Anterior cingulate cortex (tissue), 58 donors: ENCODE data around the gene KRTAP6-3.
A peak's percentile ranks its signal among the peaks of the same experiment; 100 is the strongest.

Experiments
- DNase-seq, 58 donors: peaks; one replicate each; lab custom pipeline; 2025; lab: John Stamatoyannopoulos, UW

KRTAP6-3 gene, protein sequence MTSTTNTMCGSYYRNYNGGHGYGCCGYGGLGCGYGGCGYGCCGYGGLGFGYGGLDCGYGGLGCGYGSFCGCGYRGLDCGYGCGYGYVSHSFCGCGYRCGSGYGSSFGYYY

GRCh38 chr21:30592140-30592539 lies at the start of gene KRTAP6-3:
Gene KRTAP6-3, plus strand, starts transcription at chr21:30592440. Its CDS starts 6 bp downstream, at chr21:30592446.
- DNase-seq: no peak

GRCh38 chr21:30552782-30553181 lies 39.5 kb upstream of the KRTAP6-3 start:
- DNase-seq: no peak

GRCh38 chr21:30555095-30555494 lies 37.1 kb upstream of the KRTAP6-3 start:
- no peak for DNase-seq

DNA sequence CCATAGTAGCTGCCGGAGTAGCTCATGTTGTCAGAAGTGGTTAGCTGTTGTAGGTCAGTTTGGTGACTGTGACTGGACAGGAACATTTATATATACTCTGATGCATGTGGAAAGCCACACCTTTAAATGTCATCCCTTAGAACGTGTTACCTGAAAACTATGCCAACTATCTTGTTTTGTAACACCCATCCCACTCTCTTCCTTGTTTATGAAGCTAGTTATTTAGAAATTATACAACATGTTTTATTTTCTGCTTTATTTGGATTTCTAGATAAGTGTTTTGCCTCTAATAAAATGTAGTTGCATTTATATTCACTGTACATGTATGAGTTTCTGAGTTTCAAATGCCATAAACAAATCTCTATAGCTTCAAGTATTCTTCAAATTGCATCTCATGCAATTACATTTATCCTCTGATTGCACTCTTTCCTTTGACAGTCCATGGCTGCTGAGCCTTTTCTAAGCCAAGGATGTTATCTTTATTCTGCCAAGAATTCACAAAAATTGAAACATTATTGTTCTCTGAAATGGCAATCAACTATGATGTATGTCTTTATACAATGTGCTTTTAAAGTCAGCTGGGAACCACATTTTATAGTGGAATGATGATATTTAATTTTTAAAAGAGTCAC lies 30.9 kb upstream of the KRTAP6-3 start, which contains the start of gene KRTAP19-7:
TSS of gene KRTAP19-7 (minus strand) at position 51 of the 632 bp plus-strand sequence. CDS start at position 26, 25 bp downstream.
- DNase-seq: no peak

DNA sequence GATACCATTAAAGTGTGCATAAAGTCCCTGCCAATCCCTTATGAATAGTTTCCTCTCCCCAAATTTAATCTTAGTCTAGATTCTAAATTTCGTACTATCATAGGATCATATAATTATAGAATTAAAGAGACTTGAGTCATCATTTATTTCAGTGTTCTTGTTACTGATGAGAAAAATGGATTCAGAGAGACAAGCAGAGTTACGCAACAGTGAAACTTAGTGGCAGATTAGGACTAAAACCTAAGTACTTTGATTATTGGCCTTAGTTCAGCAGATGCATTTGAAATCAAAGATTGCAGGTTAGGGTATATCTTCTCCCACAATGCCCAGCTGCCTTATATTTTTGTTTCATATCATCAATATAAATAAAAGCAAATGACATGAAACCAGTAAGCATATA lies 30.3 kb upstream of the KRTAP6-3 start:
- DNase-seq: no peak

- no peak for DNase-seq
These were observed 29.2 kb upstream of the KRTAP6-3 start for GRCh38 chr21:30563072-30563471.

DNA sequence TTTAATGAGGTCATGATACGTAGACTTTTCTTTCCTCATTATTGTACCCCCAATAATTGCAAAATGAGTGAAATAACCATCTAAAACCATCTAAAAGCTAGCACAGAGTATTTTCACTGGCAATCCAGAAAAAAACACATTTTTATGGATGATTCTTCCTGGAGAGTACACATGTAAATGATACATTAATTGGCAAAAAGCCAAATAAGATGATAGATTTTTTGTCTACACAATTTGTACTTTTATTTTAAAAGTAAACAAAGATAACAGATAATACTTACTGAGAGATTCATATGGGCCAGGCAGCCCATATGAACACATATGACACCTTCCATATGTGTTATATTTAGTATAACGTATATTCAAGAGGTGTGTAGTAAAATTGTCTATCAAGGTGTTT lies 28.6 kb upstream of the KRTAP6-3 start:
- DNase-seq: no peak

- no peak for DNase-seq
These were observed 24.6 kb upstream of the KRTAP6-3 start for GRCh38 chr21:30567617-30568016.

GRCh38 chr21:30577766-30578165 lies 14.5 kb upstream of the KRTAP6-3 start:
- DNase-seq: peak in 1 of 58 donors; percentile 0

GRCh38 chr21:30579346-30579745 lies 12.9 kb upstream of the KRTAP6-3 start:
- peak in 2 of 58 donors; percentile 2 to 15 for DNase-seq

DNA sequence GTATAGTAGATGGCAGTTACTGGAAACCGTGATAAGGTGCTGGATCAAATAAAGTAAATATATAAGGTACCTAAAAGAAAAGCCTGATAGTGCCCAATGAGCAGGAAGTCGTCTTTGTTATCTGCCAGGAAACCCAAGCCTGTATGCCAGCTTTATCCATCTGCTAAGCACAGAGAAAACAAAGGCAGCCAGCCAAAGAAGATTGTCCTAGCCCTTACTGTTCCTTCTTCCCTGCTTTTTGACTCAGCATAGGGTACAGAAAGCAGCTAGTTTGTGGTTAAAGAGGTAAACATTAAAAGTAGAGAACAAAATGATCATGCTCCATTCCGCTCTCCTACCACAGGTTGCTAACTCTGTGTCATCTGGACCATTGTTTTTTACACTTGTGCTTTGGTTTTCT lies 12.1 kb upstream of the KRTAP6-3 start:
- DNase-seq: no peak

DNA sequence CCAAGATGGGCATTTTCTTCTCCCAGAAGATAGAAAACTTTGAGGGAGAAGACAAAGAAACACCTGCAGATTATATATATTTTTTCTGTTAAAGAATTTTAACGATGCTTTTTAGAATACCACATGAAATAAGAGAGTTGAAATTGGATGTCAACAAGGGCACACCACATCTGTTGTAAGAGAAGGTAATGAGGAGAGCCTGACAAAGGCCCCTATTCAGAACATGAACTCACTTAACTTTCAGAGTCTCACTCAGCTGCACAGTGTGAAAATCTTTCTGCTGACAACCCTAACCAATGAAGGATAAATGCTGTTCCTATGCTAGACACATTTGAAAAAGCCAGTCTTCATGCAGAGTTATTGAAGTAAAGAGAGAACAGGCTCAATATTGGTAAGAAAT lies 9.4 kb upstream of the KRTAP6-3 start:
- DNase-seq: no peak

GRCh38 chr21:30590297-30590696 lies 1.9 kb upstream of the KRTAP6-3 start, which contains the start of gene KRTAP22-2:
Gene KRTAP22-2, minus strand, starts transcription at chr21:30590397.
- DNase-seq: no peak

DNA sequence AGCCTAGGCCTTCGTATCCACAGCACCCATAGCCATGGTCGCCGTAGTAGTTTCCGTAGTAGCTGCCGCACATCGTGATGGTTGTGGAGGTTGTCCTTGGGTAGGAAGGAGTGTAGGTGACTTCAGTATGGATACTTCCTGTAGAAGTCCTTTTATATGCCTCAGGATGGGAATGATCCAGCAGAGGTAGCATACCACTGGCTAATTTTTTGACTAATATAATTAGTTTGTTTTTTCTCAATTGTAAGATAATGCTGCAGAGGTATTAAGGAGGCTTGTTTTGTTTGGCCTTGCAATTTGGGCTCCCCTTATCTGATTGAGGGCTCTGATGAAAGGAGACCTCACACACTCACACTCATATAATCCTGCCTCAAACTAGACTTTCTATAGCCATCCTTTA lies 6.6 kb downstream of the KRTAP6-3 start, which contains the start of gene KRTAP6-2:
TSS of gene KRTAP6-2 (minus strand) at position 101 of the 400 bp plus-strand sequence. CDS start at position 73, 28 bp downstream.
- no peak for DNase-seq

DNA sequence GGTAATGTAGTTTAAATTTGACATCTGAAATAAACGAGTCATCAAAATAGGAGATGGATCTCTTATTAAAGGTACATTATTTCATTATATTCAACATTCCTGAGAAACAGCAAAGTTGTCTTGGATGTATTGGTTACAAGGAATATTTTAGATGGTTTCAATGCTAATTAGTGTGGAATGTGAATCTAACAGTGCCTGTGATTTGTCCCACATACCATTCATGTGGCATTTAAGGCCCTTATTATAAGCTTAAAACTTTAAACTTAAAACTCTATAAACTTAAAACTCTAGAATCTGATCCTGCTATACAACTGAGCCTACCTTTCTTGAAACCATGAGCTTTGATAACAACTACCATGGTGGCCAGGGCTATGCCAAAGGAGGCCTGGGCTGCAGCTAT lies 8.5 kb downstream of the KRTAP6-3 start, which contains the start of gene KRTAP22-1:
TSS of gene KRTAP22-1 (plus strand) at position 301 of the 400 bp plus-strand sequence.
- no peak for DNase-seq

GRCh38 chr21:30605968-30606367 lies 13.7 kb downstream of the KRTAP6-3 start:
- DNase-seq: no peak

GRCh38 chr21:30612132-30612531 lies 19.9 kb downstream of the KRTAP6-3 start:
- DNase-seq: no peak

- no peak for DNase-seq
These were observed 21.6 kb downstream of the KRTAP6-3 start, which contains the start of gene KRTAP6-1 for GRCh38 chr21:30613836-30614235. Gene KRTAP6-1, minus strand, starts transcription at chr21:30613930. Its CDS starts 26 bp downstream, at chr21:30613904.

DNA sequence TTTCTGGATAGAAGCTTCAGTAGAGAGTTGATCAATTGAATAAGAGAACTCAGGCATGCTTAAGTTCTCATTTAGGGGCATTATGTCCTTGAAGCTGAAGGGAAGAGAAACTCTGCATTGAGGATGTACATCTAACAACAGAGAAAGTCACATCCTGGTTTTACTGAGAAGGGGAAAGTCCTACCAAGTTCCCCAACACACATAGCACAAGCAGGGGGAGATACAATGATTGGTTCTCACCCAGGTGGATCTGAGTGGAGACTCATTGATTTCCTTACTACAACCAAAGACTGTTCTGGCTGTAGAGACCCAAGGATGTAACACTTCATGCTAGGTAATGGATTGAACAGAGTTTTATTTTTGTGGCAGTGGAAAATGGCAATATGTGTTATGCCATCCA lies 23.0 kb downstream of the KRTAP6-3 start:
- no peak for DNase-seq

- no peak for DNase-seq
These were observed 23.9 kb downstream of the KRTAP6-3 start, which contains the start of gene KRTAP20-1 for GRCh38 chr21:30616125-30616524. Gene KRTAP20-1, plus strand, starts transcription at chr21:30616425. Its CDS starts 30 bp downstream, at chr21:30616455.

DNA sequence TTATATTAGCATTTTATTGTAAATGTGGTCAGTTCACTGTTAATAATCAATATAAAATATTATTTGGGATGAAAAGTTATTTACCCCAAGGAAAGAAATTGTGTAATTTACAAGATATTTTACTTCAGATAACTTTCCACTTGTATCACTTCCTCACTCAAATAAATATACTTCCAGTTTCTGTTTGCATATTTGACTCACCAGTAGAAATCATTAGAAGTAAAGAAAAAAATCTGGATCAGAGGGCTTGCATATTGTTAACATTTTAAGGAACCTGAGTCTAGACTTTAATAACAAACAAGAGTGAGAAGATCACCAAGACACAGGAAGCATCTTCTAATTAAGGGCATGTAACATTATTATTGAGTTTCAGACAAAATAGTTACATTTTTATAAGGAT lies 27.8 kb downstream of the KRTAP6-3 start:
- no peak for DNase-seq

GRCh38 chr21:30620522-30620921 lies 28.3 kb downstream of the KRTAP6-3 start, which contains the start of gene KRTAP20-4:
Gene KRTAP20-4, plus strand, starts transcription at chr21:30620627.
- DNase-seq: no peak
